ENCODE measurements around the gene CMSS1.

DNA sequence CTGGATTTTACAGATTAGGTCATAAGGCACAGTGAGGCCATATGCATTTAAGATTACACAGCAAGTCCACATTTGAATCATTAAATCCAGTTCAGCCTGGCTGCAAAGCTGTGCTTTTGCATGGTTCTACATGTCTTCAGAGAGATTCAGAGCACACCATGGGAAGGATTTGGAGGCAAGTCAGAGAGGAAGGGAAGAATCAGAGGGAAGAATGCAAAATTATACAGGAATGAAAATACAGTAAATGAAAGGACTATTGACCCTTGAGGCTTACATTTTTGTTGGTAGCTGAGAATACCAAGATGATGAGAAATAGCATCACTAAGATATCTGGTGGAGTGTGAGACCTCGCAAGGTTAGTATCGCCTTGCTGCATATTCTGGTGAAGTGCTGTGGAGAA is 282.8 kb downstream of the CMSS1 start:
- TF ChIP-seq, protein P1, sequence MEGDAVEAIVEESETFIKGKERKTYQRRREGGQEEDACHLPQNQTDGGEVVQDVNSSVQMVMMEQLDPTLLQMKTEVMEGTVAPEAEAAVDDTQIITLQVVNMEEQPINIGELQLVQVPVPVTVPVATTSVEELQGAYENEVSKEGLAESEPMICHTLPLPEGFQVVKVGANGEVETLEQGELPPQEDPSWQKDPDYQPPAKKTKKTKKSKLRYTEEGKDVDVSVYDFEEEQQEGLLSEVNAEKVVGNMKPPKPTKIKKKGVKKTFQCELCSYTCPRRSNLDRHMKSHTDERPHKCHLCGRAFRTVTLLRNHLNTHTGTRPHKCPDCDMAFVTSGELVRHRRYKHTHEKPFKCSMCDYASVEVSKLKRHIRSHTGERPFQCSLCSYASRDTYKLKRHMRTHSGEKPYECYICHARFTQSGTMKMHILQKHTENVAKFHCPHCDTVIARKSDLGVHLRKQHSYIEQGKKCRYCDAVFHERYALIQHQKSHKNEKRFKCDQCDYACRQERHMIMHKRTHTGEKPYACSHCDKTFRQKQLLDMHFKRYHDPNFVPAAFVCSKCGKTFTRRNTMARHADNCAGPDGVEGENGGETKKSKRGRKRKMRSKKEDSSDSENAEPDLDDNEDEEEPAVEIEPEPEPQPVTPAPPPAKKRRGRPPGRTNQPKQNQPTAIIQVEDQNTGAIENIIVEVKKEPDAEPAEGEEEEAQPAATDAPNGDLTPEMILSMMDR (IDR thresholded peaks at IDR 0.05), result no peak
- no peak for TF ChIP-seq POLR2A (IDR thresholded peaks at IDR 0.05)
